HepG2 (cell line): ENCODE measurements around the gene FGF18. TPM values are rescaled to one million over a fixed set of nuclear protein-coding genes. Genes with fewer than 3 reads are reported as not detected.

ENCODE experiments used
- ATAC-seq: fragments of 200-7000 bp; cut with Tn5 transposase; 3 replicates; pipeline ENCODE4 v1.9.1; 2020; ENCODE audit warnings: mild to moderate bottlenecking, moderate library complexity
- BruUV-seq: library from RNA; stranded (reverse); fragments of 400-500 nt; replicated peaks from 2 replicates; lab custom pipeline; 2021; lab: Mats Ljungman, UMichigan
- CTCF ChIA-PET: fragments of 300-600 bp; formaldehyde crosslinking; extraction: SDS; loops from one replicate; lab custom pipeline; 2021; ENCODE audit warnings: low total read pairs, inconsistent platforms, low intra/inter-chr PET ratio; lab: Yijun Ruan, JAX
- POLR2A ChIA-PET: fragments of 350-600 bp; sonication (Branson Sonifier 250); formaldehyde crosslinking; loops from one replicate; lab custom pipeline; 2020; ENCODE audit warnings: antibody characterized with exemption, inconsistent platforms; lab: Yijun Ruan, JAX
- DNase-seq: peaks from one replicate; pipeline ENCODE4 v3.0.0-alpha.2; 2015; ENCODE audit warnings: low spot score
- FAIRE-seq: peaks from 3 replicates; lab custom pipeline; 2011; peaks lifted over from hg19 to GRCh38; lab: Jason Lieb, UNC
- H2AFZ ChIP-seq: one replicate; pipeline ENCODE4 v1.6.1; 2011; ENCODE audit warnings: low read length, inconsistent platforms
- H3K27ac ChIP-seq: fragments of 300-600 bp; 3 replicates; pipeline ENCODE4 v1.8.0; 2011; ENCODE audit warnings: mixed run types, mild to moderate bottlenecking, mixed read lengths, low read length, inconsistent platforms; ENCODE audit not compliant: insufficient read depth; ENCODE audit errors: extremely low read length
- H3K27me3 ChIP-seq, 2 experiments: fragments of 200-600 bp in 1 of 2; 2 replicates in 1 of 2; 3 replicates in 1 of 2; pipeline versions ENCODE4 v1.6.0 to v1.8.0; 2011; ENCODE audit warnings: low read length in 2 of 2, mild to moderate bottlenecking in 2 of 2, moderate library complexity in 2 of 2, inconsistent platforms in 1 of 2; ENCODE audit not compliant: insufficient read depth in 2 of 2, control insufficient read depth in 1 of 2
- H3K36me3 ChIP-seq, 2 experiments: fragments of 200-600 bp in 1 of 2; replicated peaks in 1 of 2; 2 replicates in 1 of 2; 3 replicates in 1 of 2; pipeline versions ENCODE4 v1.5.1 to v1.8.0; 2011; ENCODE audit warnings: low read length in 2 of 2, inconsistent platforms in 1 of 2; ENCODE audit not compliant: insufficient read depth in 2 of 2, control insufficient read depth in 1 of 2
- H3K4me1 ChIP-seq: 2 replicates; pipeline ENCODE4 v1.5.1; 2012; ENCODE audit warnings: low read length, inconsistent platforms; ENCODE audit not compliant: insufficient read depth
- H3K4me2 ChIP-seq: 2 replicates; pipeline ENCODE4 v1.6.0; 2011; ENCODE audit warnings: low read depth, low read length, inconsistent platforms
- H3K4me3 ChIP-seq, 3 experiments: fragments of 200-600 bp in 1 of 3; sonication (generic), shearing (Covaris generic) in 1 of 3; replicated peaks in 1 of 3; 2 replicates each; pipeline ENCODE4 v1.5.1; 2011 to 2016; ENCODE audit warnings: low read length in 3 of 3, inconsistent platforms in 2 of 3, low read depth in 2 of 3, mild to moderate bottlenecking in 2 of 3, control low read depth in 1 of 3, mixed read lengths in 1 of 3; ENCODE audit not compliant: insufficient read depth in 1 of 3
- H3K79me2 ChIP-seq: one replicate; pipeline ENCODE4 v1.6.1; 2011; ENCODE audit warnings: low read length, inconsistent platforms; ENCODE audit not compliant: insufficient read depth
- H3K9ac ChIP-seq: 2 replicates; pipeline ENCODE4 v1.6.0; 2011; ENCODE audit warnings: mild to moderate bottlenecking, low read depth, low read length, inconsistent platforms; ENCODE audit not compliant: insufficient read depth
- H3K9me3 ChIP-seq: 2 replicates; pipeline ENCODE4 v1.5.1; 2012; ENCODE audit warnings: mild to moderate bottlenecking, low read length
- H4K20me1 ChIP-seq: 2 replicates; pipeline ENCODE4 v1.6.0; 2011; ENCODE audit warnings: inconsistent platforms, mild to moderate bottlenecking, low read length, moderate library complexity; ENCODE audit not compliant: insufficient read depth
- ATF7 ChIP-seq, 2 experiments: fragments of 450-650 bp in 1 of 2; sonication (generic) in 1 of 2; formaldehyde crosslinking in 1 of 2; IDR thresholded peaks; 2 replicates each; pipeline versions ENCODE4 v1.4.0 to v1.6.1; 2016 to 2020; ENCODE audit warnings: antibody characterized with exemption in 1 of 2, mild to moderate bottlenecking in 1 of 2, missing genetic modification reagents in 1 of 2
- BORCS8-MEF2B ChIP-seq: sonication (generic); formaldehyde crosslinking; IDR thresholded peaks from 2 replicates; pipeline ENCODE4 v1.8.0; 2022; ENCODE audit warnings: mild to moderate bottlenecking, missing genetic modification reagents
- E2F1 ChIP-seq: sonication (generic); formaldehyde crosslinking; IDR thresholded peaks from 2 replicates; pipeline ENCODE4 v1.5.0; 2020; ENCODE audit warnings: missing genetic modification reagents
- ETS1 ChIP-seq: sonication (generic); formaldehyde crosslinking; IDR thresholded peaks from 2 replicates; pipeline ENCODE4 v1.4.0; 2020; ENCODE audit warnings: missing genetic modification reagents
- ETV5 ChIP-seq: IDR thresholded peaks from 2 replicates; pipeline ENCODE4 v1.6.1; 2018; ENCODE audit warnings: missing biosample characterization, missing genetic modification reagents, inconsistent platforms, borderline replicate concordance
- JUNB ChIP-seq: sonication (generic); formaldehyde crosslinking; IDR thresholded peaks from 2 replicates; pipeline ENCODE4 v1.8.0; 2022; ENCODE audit warnings: missing genetic modification reagents, mild to moderate bottlenecking, borderline replicate concordance
- KDM5B ChIP-seq: sonication (generic); formaldehyde crosslinking; IDR thresholded peaks from 2 replicates; pipeline ENCODE4 v1.4.0; 2020; ENCODE audit warnings: missing genetic modification reagents, mild to moderate bottlenecking, borderline replicate concordance
- POGK ChIP-seq: sonication (generic); formaldehyde crosslinking; conservative IDR thresholded peaks from 2 replicates; pipeline ENCODE4 v1.8.0; 2022; ENCODE audit warnings: mild to moderate bottlenecking, moderate library complexity, missing genetic modification reagents
- POLR2AphosphoS2 ChIP-seq: IDR thresholded peaks from 2 replicates; pipeline ENCODE4 v1.6.1; 2011; ENCODE audit warnings: low read depth, low read length, improper control_type of control experiment
- RBM22 ChIP-seq: fragments of 200-400 bp; formaldehyde crosslinking; optimal IDR thresholded peaks from 2 replicates; pipeline ENCODE3; 2017; ENCODE audit warnings: mild to moderate bottlenecking, low read length, moderate library complexity
- SIN3A ChIP-seq: IDR thresholded peaks from 2 replicates; pipeline ENCODE4 v1.6.1; 2011; ENCODE audit warnings: low read depth, mild to moderate bottlenecking, control low read depth, low read length, borderline replicate concordance
- SMAD3 ChIP-seq: sonication (generic); formaldehyde crosslinking; IDR thresholded peaks from 2 replicates; pipeline ENCODE4 v1.4.0; 2020; ENCODE audit warnings: missing genetic modification reagents
- SOX13 ChIP-seq, 3 experiments: fragments of 450-650 bp in 1 of 3; sonication (generic) in 1 of 3; formaldehyde crosslinking in 1 of 3; IDR thresholded peaks in 2 of 3; conservative IDR thresholded peaks in 1 of 3; 2 replicates each; pipeline versions ENCODE4 v1.5.0 to v1.6.1; 2016 to 2020; ENCODE audit warnings: antibody characterized with exemption in 1 of 3, mild to moderate bottlenecking in 1 of 3, missing compliant biosample characterization in 1 of 3, missing genetic modification reagents in 1 of 3, moderate library complexity in 1 of 3
- SSRP1 ChIP-seq: IDR thresholded peaks from 2 replicates; pipeline ENCODE4 v1.6.1; 2016; ENCODE audit warnings: control low read depth
- TEAD2 ChIP-seq: sonication (generic); formaldehyde crosslinking; IDR thresholded peaks from 2 replicates; pipeline ENCODE4 v1.9.0; 2021; ENCODE audit warnings: missing genetic modification reagents
- ZNF557 ChIP-seq: sonication (generic); formaldehyde crosslinking; IDR thresholded peaks from 2 replicates; pipeline ENCODE4 v1.4.0; 2020; ENCODE audit warnings: missing genetic modification reagents
- WGBS: methylation state at CpG from one replicate; pipeline ENCODE4 v1.1.6; 2017; ENCODE audit warnings: low lambda C conversion rate; 5-methylcytosine and 5-hydroxymethylcytosine counted together
- in situ Hi-C: cut with HindIII; loops from 2 replicates; pipeline ENCODE4 v1.10.0; 2017; ENCODE audit warnings: low pct_unique_long_range_greater_than_20kb; ENCODE audit not compliant: extremely low pct_ligation_motif_present
- intact Hi-C: fragments of 100-400 bp; cut with micrococcal nuclease; formaldehyde crosslinking; loops from one replicate; pipeline ENCODE4 v1.10.0; 2022; ENCODE audit not compliant: unreplicated experiment
- polyA plus RNA-seq, 8 experiments: library from polyadenylated mRNA; depleted of rRNA in 3 of 8; stranded (reverse) in 7 of 8; unstranded in 1 of 8; fragments of >200 nt; fragmentation: Illumina TruSeq in 4 of 8; extraction: Trizol in 4 of 8; gene quantifications; 2 replicates each; pipeline versions ENCODE4 v1.2.1 to v1.2.3, GENCODE V29; 2011 to 2016; ENCODE audit warnings: low read depth in 4 of 8, missing spikeins in 1 of 8, mixed read lengths in 1 of 8; ENCODE audit not compliant: insufficient read depth in 1 of 8
- total RNA-seq, 5 experiments: library from RNA; depleted of rRNA; stranded (reverse); fragments of >200 nt; fragmentation: Illumina TruSeq; extraction: Trizol; gene quantifications; 2 replicates each; pipeline ENCODE4 v1.2.3, GENCODE V29; 2016; ENCODE audit warnings: low read depth in 1 of 5

The FGF18 gene
- total and polyA plus RNA-seq, 2 of the 13 experiments (the other 11 are each of a cell fraction or from before 2014, with no cell fraction given), result not detected

- 98% methylated on average over 12 of the region's 13 CpGs for WGBS
- intact Hi-C loops, result no loop called here
- no peaks in the 10 kb centered on the region for H3K27me3 ChIP-seq
- H3K4me1 ChIP-seq, result peaks cover 61% of the 10 kb centered on the region
- H4K20me1 ChIP-seq, result peaks cover 73% of the 10 kb centered on the region
- no peaks in the 10 kb centered on the region for H3K9me3 ChIP-seq
- FAIRE-seq, result no peak
- peaks cover 71% of the 10 kb centered on the region for H3K79me2 ChIP-seq
- no TSS peak for BruUV-seq
- no peak overlapping the region for H3K4me2 ChIP-seq
- POLR2A ChIA-PET, result no interaction called here
- H3K9ac ChIP-seq, result no peak overlapping the region
- H3K27ac ChIP-seq, result no peak overlapping the region
- CTCF ChIA-PET, result no interaction called here
- H3K36me3 ChIP-seq, result peaks cover 28 to 66% of the 10 kb centered on the region in 2 experiments
- no peak overlapping the region for H3K4me3 ChIP-seq
- ATAC-seq, result peak; percentile 5; the same call in 2 of the 3 replicates
- no peak for DNase-seq
- in situ Hi-C loops, result no loop called here
- no peak for TF ChIP-seq BORCS8-MEF2B (CRISPR knock-in tag)
- no peak for TF ChIP-seq SMAD3 (CRISPR knock-in tag)
- no peak for TF ChIP-seq TEAD2 (CRISPR knock-in tag)
- TF ChIP-seq SSRP1, result 0 out of 2 replicates have a peak, but pooled peaks have one; percentile 23
- peak; percentile 96 for TF ChIP-seq RBM22
- no peak for TF ChIP-seq E2F1
- no peak for TF ChIP-seq POGK
- TF ChIP-seq SOX13 (IDR thresholded peaks at IDR 0.05), result no peak
- no peak for TF ChIP-seq SOX13 (CRISPR knock-in tag; conservative IDR thresholded peaks at IDR 0.05 in 1 of 2, IDR thresholded peaks at IDR 0.05 in 1 of 2)
- TF ChIP-seq ATF7 (IDR thresholded peaks at IDR 0.05), result no peak
- TF ChIP-seq ATF7 (CRISPR knock-in tag; IDR thresholded peaks at IDR 0.05), result no peak
- no peak for TF ChIP-seq ZNF557
- TF ChIP-seq KDM5B, result no peak
- 0 out of 2 replicates have a peak, but pooled peaks have one; percentile 61 for TF ChIP-seq POLR2AphosphoS2
- TF ChIP-seq JUNB (CRISPR knock-in tag), result no peak
- TF ChIP-seq ETV5, result no peak
- no peak for TF ChIP-seq ETS1 (CRISPR knock-in tag)
- TF ChIP-seq SIN3A, result no peak
- TF ChIP-seq, all 625 proteins: peak for 3
- H2AFZ ChIP-seq, result no peak overlapping the region
Measured at GRCh38 chr5:171401167-171401947, 18.1 kb upstream of the FGF18 start.
